ENCODE results near the gene TAF10. TPM values are rescaled to one million over a fixed set of nuclear protein-coding genes. Genes with fewer than 3 reads are reported as not detected.

TAF10 gene
- total RNA-seq, 3 donors from 2014 or later, result 84.0 to 135 (median 115) TPM

- intact Hi-C loops (cut with DNase I, micrococcal nuclease), result no loop called here
- Histone ChIP-seq H3K4me3 (no peak overlapping the region), H3K9me3 (peaks cover 20% of the 10 kb centered on the region), H3K4me1 (ENCODE audit: low read depth) (no peaks in the 10 kb centered on the region), H3K36me3 (ENCODE audit: low read depth) (no peaks in the 10 kb centered on the region)
- no peak for TF ChIP-seq CTCF (IDR thresholded peaks at IDR 0.05)
- no peak for DNase-seq
- ATAC-seq, result no peak
Observed at GRCh38 chr11:6584528-6584927, 27.5 kb downstream of the TAF10 start.

- intact Hi-C loops (cut with DNase I, micrococcal nuclease), result no loop called here
- no peak for TF ChIP-seq CTCF (IDR thresholded peaks at IDR 0.05)
- Histone ChIP-seq H3K4me1 (ENCODE audit: low read depth) (no peaks in the 10 kb centered on the region), H3K36me3 (ENCODE audit: low read depth) (no peaks in the 10 kb centered on the region), H3K9me3 (peaks cover 20% of the 10 kb centered on the region), H3K4me3 (no peak overlapping the region)
- ATAC-seq (no peak), DNase-seq (no peak)
Observed at GRCh38 chr11:6583584-6583983, 28.4 kb downstream of the TAF10 start.

GRCh38 chr11:6579681-6580080 is 32.3 kb downstream of the TAF10 start:
- intact Hi-C loops (cut with DNase I, micrococcal nuclease), result no loop called here
- TF ChIP-seq CTCF (IDR thresholded peaks at IDR 0.05), result no peak
- H3K36me3 ChIP-seq (ENCODE audit: low read depth), result no peaks in the 10 kb centered on the region
- DNase-seq (no peak), ATAC-seq (no peak)
- peaks cover 16% of the 10 kb centered on the region for H3K9me3 ChIP-seq
- no peaks in the 10 kb centered on the region for H3K4me1 ChIP-seq (ENCODE audit: low read depth)
- no peak overlapping the region for H3K4me3 ChIP-seq

- DNase-seq (no peak), ATAC-seq (no peak)
- no peaks in the 10 kb centered on the region for H3K4me1 ChIP-seq (ENCODE audit: low read depth)
- intact Hi-C loops (cut with DNase I, micrococcal nuclease), result no loop called here
- peaks cover 3% of the 10 kb centered on the region for H3K9me3 ChIP-seq
- H3K4me3 ChIP-seq, result no peak overlapping the region
- H3K36me3 ChIP-seq (ENCODE audit: low read depth), result no peaks in the 10 kb centered on the region
- no peak for TF ChIP-seq CTCF (IDR thresholded peaks at IDR 0.05)
Observed at GRCh38 chr11:6578134-6578533, 33.9 kb downstream of the TAF10 start.

GRCh38 chr11:6576471-6577373 is 35.3 kb downstream of the TAF10 start:
- intact Hi-C loops (cut with DNase I, micrococcal nuclease), result no loop called here
- Histone ChIP-seq H3K4me1 (ENCODE audit: low read depth) (no peaks in the 10 kb centered on the region), H3K36me3 (ENCODE audit: low read depth) (no peaks in the 10 kb centered on the region), H3K4me3 (no peak overlapping the region), H3K9me3 (no peaks in the 10 kb centered on the region)
- ATAC-seq (no peak), DNase-seq (no peak)
- TF ChIP-seq CTCF (IDR thresholded peaks at IDR 0.05), result no peak

All from mucosa of descending colon (tissue), 3 donors.